Fibroblast of the aortic adventitia (primary cell): Measurements from ENCODE around the gene KIF1A. TPM values are rescaled to one million over a fixed set of nuclear protein-coding genes. Genes with fewer than 3 reads are reported as not detected.

ENCODE experiments used
- DNase-seq: peaks from one replicate; pipeline ENCODE4 v3.0.0-alpha.2; 2010; ENCODE audit warnings: low read depth
- H3K4me3 ChIP-seq: 2 replicates; pipeline ENCODE4 v1.5.1; 2011; ENCODE audit warnings: low read depth, mild to moderate bottlenecking, control low read depth, low read length, moderate library complexity
- total RNA-seq: library from RNA; depleted of rRNA; stranded (reverse); fragments of >200 nt; gene quantifications from 2 replicates; pipeline ENCODE4 v1.2.3, GENCODE V29; 2012; ENCODE audit warnings: low replicate concordance
- TF ChIP-seq, protein P1 (sequence below): IDR thresholded peaks from 2 replicates; pipeline ENCODE4 v1.5.1; 2011; ENCODE audit warnings: mild to moderate bottlenecking, low read length, control low read depth, inconsistent platforms; ENCODE audit not compliant: insufficient read depth

The KIF1A gene
- total RNA-seq, 1 donor = under 0.01 TPM

DNA sequence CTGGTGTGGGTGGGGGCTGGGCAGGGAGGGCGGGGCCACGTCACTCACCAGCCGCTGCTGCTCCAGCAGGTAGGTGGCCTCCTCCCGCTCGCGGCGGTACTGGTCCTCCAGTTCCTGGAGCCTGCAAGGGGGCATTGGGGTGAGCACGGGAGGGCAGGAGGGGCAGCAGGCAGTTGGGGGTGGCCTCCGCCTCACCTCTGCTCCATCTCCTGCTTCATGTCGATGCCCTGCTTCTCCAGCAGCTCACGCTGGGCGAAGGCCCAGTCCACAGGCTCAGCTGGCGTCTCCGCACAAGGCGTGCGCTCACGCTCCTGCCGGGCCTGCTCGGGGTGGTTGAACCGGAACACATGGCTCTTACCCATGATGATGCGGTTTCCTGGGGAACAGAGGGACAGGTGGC, 57.0 kb downstream of the KIF1A start:
- H3K4me3 ChIP-seq = no peak overlapping the region
- TF ChIP-seq, protein P1, sequence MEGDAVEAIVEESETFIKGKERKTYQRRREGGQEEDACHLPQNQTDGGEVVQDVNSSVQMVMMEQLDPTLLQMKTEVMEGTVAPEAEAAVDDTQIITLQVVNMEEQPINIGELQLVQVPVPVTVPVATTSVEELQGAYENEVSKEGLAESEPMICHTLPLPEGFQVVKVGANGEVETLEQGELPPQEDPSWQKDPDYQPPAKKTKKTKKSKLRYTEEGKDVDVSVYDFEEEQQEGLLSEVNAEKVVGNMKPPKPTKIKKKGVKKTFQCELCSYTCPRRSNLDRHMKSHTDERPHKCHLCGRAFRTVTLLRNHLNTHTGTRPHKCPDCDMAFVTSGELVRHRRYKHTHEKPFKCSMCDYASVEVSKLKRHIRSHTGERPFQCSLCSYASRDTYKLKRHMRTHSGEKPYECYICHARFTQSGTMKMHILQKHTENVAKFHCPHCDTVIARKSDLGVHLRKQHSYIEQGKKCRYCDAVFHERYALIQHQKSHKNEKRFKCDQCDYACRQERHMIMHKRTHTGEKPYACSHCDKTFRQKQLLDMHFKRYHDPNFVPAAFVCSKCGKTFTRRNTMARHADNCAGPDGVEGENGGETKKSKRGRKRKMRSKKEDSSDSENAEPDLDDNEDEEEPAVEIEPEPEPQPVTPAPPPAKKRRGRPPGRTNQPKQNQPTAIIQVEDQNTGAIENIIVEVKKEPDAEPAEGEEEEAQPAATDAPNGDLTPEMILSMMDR = no peak
- no peak for DNase-seq

DNA sequence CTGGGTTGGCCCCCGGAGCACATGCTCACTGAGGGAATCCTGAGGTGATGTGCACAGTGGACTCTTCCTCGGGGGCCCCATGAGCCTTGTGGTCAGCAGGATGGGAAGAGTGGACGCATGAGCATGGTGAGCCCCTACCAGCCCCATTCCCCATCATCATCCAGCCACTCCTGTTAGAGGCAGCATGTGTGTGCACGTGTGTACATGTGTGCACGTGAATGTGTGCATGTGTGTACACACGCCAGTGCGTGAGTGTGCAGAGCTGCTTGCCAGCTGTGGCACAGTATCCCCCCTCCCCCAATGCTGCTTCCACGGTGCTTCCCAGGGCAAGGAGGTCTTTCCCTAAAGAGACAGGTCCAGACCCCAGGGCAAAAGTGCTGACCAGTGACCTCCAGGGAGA, 57.8 kb downstream of the KIF1A start:
- TF ChIP-seq, protein P1 = no peak
- no peak overlapping the region for H3K4me3 ChIP-seq
- DNase-seq = no peak

DNA sequence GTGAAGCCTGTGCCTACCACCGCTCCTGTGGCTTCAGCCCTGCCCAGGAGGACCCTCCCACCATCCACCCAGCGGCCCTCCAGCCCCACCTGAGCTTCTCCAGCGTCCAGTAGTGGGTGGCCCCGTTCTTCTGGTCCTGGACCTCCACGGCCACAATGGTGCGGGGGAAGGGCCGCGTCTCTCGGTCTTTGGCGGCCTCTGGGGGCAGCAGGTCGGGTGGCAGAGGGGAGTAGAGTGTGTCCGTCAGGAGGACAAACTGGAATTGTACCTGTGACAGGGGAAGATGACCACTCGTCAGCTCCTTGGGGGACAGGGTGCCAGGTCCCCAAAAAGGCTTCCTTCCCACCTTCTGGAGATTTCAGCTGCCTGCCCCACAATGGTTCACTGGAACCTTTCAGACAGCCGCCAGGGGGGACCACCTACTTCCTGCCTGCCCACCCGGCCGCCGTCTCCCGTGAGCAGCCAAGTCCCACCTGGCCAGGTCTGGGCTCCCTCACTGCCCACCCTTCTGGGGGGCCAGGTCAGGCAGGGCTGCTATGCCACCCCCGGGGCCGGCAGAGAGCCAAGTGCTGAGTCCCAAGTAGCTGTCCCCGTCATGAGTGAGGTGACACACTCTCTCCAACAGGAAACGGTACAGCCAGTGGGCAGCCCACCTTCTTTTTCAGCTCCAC, 59.3 kb downstream of the KIF1A start:
- TF ChIP-seq, protein P1 = no peak
- DNase-seq = no peak
- no peak overlapping the region for H3K4me3 ChIP-seq

DNA sequence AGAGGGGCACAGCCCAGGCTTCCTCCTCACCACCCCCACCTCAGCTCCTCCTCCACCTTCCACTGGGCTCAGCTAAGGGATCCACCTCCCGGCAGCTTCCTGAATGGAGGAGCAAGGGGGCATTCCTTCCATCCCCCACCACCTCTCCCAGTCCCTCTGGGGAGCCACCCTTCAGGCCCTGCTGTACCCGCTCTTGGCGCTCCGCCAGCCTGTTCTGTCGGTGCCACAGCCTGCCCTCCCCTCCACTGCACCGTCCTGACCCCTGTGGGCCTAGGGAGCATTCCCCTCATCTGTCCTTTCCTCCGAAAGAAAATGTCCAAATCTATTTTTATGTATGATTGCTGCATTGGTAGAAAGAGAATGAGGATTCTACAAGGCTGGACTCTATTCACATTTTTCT, 59.9 kb downstream of the KIF1A start:
- H3K4me3 ChIP-seq = no peak overlapping the region
- DNase-seq = no peak
- TF ChIP-seq, protein P1 = no peak

DNA sequence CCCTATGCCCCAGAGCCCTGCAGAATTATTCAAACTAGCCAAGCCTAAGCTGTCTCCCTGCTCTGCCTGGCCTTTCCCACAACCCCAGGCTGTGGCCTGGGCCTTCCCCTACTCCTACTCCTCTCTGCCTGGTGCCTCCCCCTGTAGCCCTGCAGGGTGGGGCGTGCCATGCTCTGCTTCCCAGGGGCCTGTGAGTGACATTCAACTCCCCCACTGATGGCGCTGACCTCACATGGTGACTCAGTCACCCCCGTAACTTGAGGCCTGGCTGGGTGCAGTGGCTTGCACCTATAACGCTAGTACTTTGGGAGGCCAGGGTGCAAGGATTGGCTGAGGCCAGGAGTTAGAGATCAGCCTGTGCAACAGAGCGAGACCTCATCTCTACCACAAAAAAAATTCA, 60.6 kb downstream of the KIF1A start:
- DNase-seq = no peak
- TF ChIP-seq, protein P1 = no peak
- no peak overlapping the region for H3K4me3 ChIP-seq

DNA sequence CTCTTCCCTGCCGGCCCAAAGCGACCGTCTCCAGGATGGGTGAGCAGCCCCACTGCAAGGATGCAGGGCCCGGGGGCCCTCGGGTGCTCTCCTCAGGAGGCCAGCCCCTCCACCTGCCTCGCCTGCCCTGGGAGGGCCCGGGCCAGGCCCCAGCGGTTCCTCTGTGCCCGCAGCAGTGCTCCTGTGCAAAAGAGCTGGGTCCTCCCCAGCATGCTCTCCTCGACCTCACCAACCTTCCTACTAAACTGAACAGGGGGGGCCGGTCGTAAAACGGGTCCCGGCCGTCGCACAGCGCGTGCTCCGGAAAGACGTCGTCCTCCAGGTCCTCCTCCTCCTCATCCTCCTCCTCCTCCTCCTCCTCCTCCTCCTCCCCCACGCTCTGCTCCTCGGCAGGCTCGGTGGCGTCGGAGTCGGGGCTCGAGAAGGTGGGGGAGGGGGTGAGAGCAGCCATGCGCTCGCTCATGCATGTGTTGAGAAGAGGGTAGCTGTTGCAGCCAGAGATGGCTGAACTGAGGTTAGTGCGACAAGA, 62.9 kb downstream of the KIF1A start:
- no peak for DNase-seq
- TF ChIP-seq, protein P1 = no peak
- H3K4me3 ChIP-seq = no peak overlapping the region

DNA sequence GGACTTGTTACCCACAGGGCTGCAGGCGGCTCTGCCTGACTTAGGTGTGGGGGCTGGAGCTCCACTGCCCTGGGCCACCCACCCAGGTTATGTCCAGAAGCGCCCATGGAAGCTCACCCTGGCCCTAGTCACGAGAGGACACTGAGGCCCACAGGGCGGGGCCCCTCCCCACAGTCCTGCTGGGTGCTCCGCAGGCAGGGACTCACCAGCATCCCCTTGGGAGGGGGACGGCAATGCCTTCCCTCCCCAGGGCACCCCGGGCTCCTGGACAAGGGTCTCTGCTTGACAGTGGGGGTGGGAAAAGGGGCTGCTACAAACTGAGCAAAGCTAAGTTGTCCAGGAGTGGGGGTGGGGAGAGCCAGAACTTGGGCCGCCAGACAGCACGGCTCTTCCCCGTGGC, 67.8 kb downstream of the KIF1A start:
- TF ChIP-seq, protein P1 = no peak
- H3K4me3 ChIP-seq = no peak overlapping the region
- DNase-seq = no peak
